Spleen (tissue), 7 donors: ENCODE results near the gene IKBKG.

ENCODE experiments used
- CTCF ChIP-seq, 11 experiments: fragments of 200-600 bp in 7 of 11; fragments of 450-650 bp in 4 of 11; sonication (generic) in 4 of 11; IDR thresholded peaks in 8 of 11; conservative IDR thresholded peaks in 3 of 11; 1 replicate in 7 of 11; 2 replicates in 4 of 11; pipeline versions ENCODE4 v1.4.0 to v1.8.0; 2016 to 2021; ENCODE audit warnings: antibody characterized with exemption in 11 of 11, inconsistent platforms in 4 of 11, mild to moderate bottlenecking in 1 of 11
- POLR2A ChIP-seq, 3 donors: fragments of 450-650 bp; IDR thresholded peaks; one replicate each; pipeline ENCODE4 v1.5.1; 2017; ENCODE audit warnings: antibody characterized with exemption in 3 of 3, mild to moderate bottlenecking in 1 of 3
- POLR2AphosphoS5 ChIP-seq, 3 donors: sonication (generic); formaldehyde crosslinking; IDR thresholded peaks; one replicate each; pipeline ENCODE4 v1.5.1; 2017; ENCODE audit warnings: antibody characterized with exemption in 3 of 3
- donor health status: DM: no; HTN: no; CAD: no; lungs with moderate emphysema.
- donor health status: DM: no; HTN: no; CAD: no.
- donor health status: DM: no; HTN: no; CAD: no.

- TF ChIP-seq POLR2A (IDR thresholded peaks at IDR 0.05) (no peak), CTCF (IDR thresholded peaks at IDR 0.05 in 8 of 11, conservative IDR thresholded peaks at IDR 0.05 in 3 of 11) (no peak), POLR2AphosphoS5 (IDR thresholded peaks at IDR 0.05) (peak in 1 of 3 donors; percentile 20)
These were observed 35.7 kb upstream of the IKBKG start for GRCh38 chrX:154511761-154512160.
